H1 (cell line): ENCODE measurements around the gene ANK2. TPM values are rescaled to one million over a fixed set of nuclear protein-coding genes. Genes with fewer than 3 reads are reported as not detected.

ENCODE experiments used
- CTCF ChIA-PET: fragments of 300-600 bp; sonication (Branson Sonifier 250); formaldehyde crosslinking; loops from one replicate; lab custom pipeline; 2021; ENCODE audit not compliant: partially characterized antibody; lab: Charles Lee
- POLR2A ChIA-PET: fragments of 300-600 bp; sonication (Branson Sonifier 250); formaldehyde crosslinking; loops from one replicate; lab custom pipeline; 2021; ENCODE audit warnings: inconsistent platforms; ENCODE audit not compliant: partially characterized antibody; lab: Charles Lee
- DNase-seq, 2 experiments: peaks; one replicate each; pipeline versions ENCODE4 v3.0.0 to v3.0.0-alpha.2; 2010 to 2022; ENCODE audit warnings: low spot score in 2 of 2, low read depth in 1 of 2, mixed read lengths in 1 of 2
- FAIRE-seq: peaks from 2 replicates; lab custom pipeline; 2011; peaks lifted over from hg19 to GRCh38; lab: Jason Lieb, UNC
- H2AFZ ChIP-seq: 2 replicates; pipeline ENCODE4 v1.8.1; 2012; ENCODE audit warnings: low read length, inconsistent platforms
- H2AK5ac ChIP-seq: 2 replicates; pipeline ENCODE4 v1.6.1; 2013; ENCODE audit warnings: low read depth, low read length
- H2BK120ac ChIP-seq: replicated peaks from 2 replicates; pipeline ENCODE3; 2013; ENCODE audit warnings: low read depth, low read length, inconsistent platforms
- H2BK12ac ChIP-seq: 2 replicates; pipeline ENCODE4 v1.6.1; 2013; ENCODE audit warnings: low read depth, low read length
- H2BK15ac ChIP-seq: 2 replicates; pipeline ENCODE4 v1.6.1; 2013; ENCODE audit warnings: low read length
- H2BK20ac ChIP-seq: 2 replicates; pipeline ENCODE4 v1.6.1; 2013; ENCODE audit warnings: low read length
- H2BK5ac ChIP-seq: 2 replicates; pipeline ENCODE4 v1.6.1; 2013; ENCODE audit warnings: low read depth, low read length
- H3K14ac ChIP-seq: 2 replicates; pipeline ENCODE4 v1.6.1; 2013; ENCODE audit warnings: inconsistent platforms; ENCODE audit not compliant: insufficient read length
- H3K18ac ChIP-seq: 2 replicates; pipeline ENCODE4 v1.6.1; 2013; ENCODE audit warnings: low read length; ENCODE audit errors: extremely low read depth
- H3K23ac ChIP-seq: 2 replicates; pipeline ENCODE4 v1.6.1; 2013; ENCODE audit warnings: inconsistent platforms; ENCODE audit not compliant: insufficient read length
- H3K23me2 ChIP-seq: 2 replicates; pipeline ENCODE4 v1.6.1; 2013; ENCODE audit warnings: low read depth, low read length
- H3K27ac ChIP-seq: 2 replicates; pipeline ENCODE4 v1.6.1; 2011; ENCODE audit warnings: low read depth, low read length, inconsistent platforms
- H3K27me3 ChIP-seq, 4 experiments: replicated peaks in 1 of 4; 1 replicate in 1 of 4; 2 replicates in 3 of 4; pipeline versions ENCODE4 v1.6.1 to v1.8.1; 2011 to 2013; ENCODE audit warnings: low read length in 3 of 4, mild to moderate bottlenecking in 3 of 4, inconsistent platforms in 2 of 4, mixed read lengths in 2 of 4, moderate library complexity in 1 of 4; ENCODE audit not compliant: control insufficient read depth in 3 of 4, insufficient read depth in 3 of 4; ENCODE audit errors: extremely low read depth in 1 of 4
- H3K36me3 ChIP-seq, 4 experiments: 2 replicates each; pipeline versions ENCODE4 v1.6.1 to v1.8.1; 2011 to 2013; ENCODE audit warnings: mild to moderate bottlenecking in 4 of 4, low read length in 3 of 4, moderate library complexity in 2 of 4, control low read depth in 1 of 4, inconsistent platforms in 1 of 4; ENCODE audit not compliant: insufficient read depth in 4 of 4, control insufficient read depth in 2 of 4
- H3K4ac ChIP-seq: replicated peaks from 2 replicates; pipeline ENCODE3; 2013; ENCODE audit warnings: low read length, low read depth, mixed read lengths, inconsistent platforms; ENCODE audit not compliant: insufficient read length
- H3K4me1 ChIP-seq, 4 experiments: replicated peaks in 1 of 4; 1 replicate in 1 of 4; 2 replicates in 3 of 4; pipeline versions ENCODE4 v1.6.1 to v1.8.1; 2011 to 2013; ENCODE audit warnings: low read length in 3 of 4, inconsistent platforms in 2 of 4, mixed read lengths in 1 of 4; ENCODE audit not compliant: insufficient read depth in 4 of 4, control insufficient read depth in 3 of 4
- H3K4me2 ChIP-seq, 2 experiments: 2 replicates each; pipeline versions ENCODE4 v1.6.1 to v1.8.1; 2011 to 2013; ENCODE audit warnings: low read depth in 2 of 2, low read length in 2 of 2, control low read depth in 1 of 2, inconsistent platforms in 1 of 2, mild to moderate bottlenecking in 1 of 2; ENCODE audit not compliant: insufficient read depth in 1 of 2
- H3K4me3 ChIP-seq, 4 experiments: fragments of 200-600, 300-600 bp in 1 of 4; sonication (generic), shearing (Covaris generic), sonication (Bioruptor Twin) in 1 of 4; 2 replicates each; pipeline versions ENCODE4 v1.5.1 to v1.8.1; 2011 to 2016; ENCODE audit warnings: low read length in 4 of 4, low read depth in 3 of 4, control low read depth in 2 of 4, inconsistent platforms in 2 of 4, mild to moderate bottlenecking in 2 of 4, mixed read lengths in 1 of 4, moderate library complexity in 1 of 4; ENCODE audit not compliant: insufficient read depth in 2 of 4; ENCODE audit errors: extremely low read depth in 1 of 4
- H3K56ac ChIP-seq: replicated peaks from 2 replicates; pipeline ENCODE3; 2013; ENCODE audit warnings: low read depth, mild to moderate bottlenecking, mixed read lengths, low read length, inconsistent platforms; ENCODE audit not compliant: insufficient read length
- H3K79me1 ChIP-seq: 2 replicates; pipeline ENCODE4 v1.6.1; 2013; ENCODE audit warnings: low read depth, low read length, control low read depth
- H3K79me2 ChIP-seq, 2 experiments: 2 replicates each; pipeline versions ENCODE4 v1.6.1 to v1.8.1; 2012 to 2013; ENCODE audit warnings: low read length in 2 of 2, mild to moderate bottlenecking in 2 of 2, inconsistent platforms in 1 of 2; ENCODE audit not compliant: insufficient read depth in 2 of 2, control insufficient read depth in 1 of 2
- H3K9ac ChIP-seq, 4 experiments: replicated peaks in 1 of 4; 1 replicate in 1 of 4; 2 replicates in 3 of 4; pipeline versions ENCODE4 v1.6.1 to v1.8.1; 2011 to 2013; ENCODE audit warnings: low read depth in 3 of 4, low read length in 3 of 4, control low read depth in 2 of 4, mild to moderate bottlenecking in 2 of 4, moderate library complexity in 2 of 4, inconsistent platforms in 1 of 4; ENCODE audit errors: extremely low read depth in 1 of 4
- H3K9me3 ChIP-seq, 2 experiments: 2 replicates each; pipeline versions ENCODE4 v1.6.1 to v1.8.1; 2012 to 2013; ENCODE audit warnings: mild to moderate bottlenecking in 2 of 2, moderate library complexity in 2 of 2, control low read depth in 1 of 2, inconsistent platforms in 1 of 2, low read depth in 1 of 2, low read length in 1 of 2, mixed read lengths in 1 of 2; ENCODE audit not compliant: insufficient read depth in 2 of 2
- H4K20me1 ChIP-seq, 2 experiments: replicated peaks in 1 of 2; 2 replicates each; pipeline versions ENCODE3 to v1.8.1; 2011 to 2013; ENCODE audit warnings: inconsistent platforms in 2 of 2, low read length in 2 of 2, mild to moderate bottlenecking in 1 of 2; ENCODE audit not compliant: insufficient read depth in 2 of 2, control insufficient read depth in 1 of 2
- H4K5ac ChIP-seq: 2 replicates; pipeline ENCODE4 v1.6.1; 2013; ENCODE audit warnings: low read length, low read depth, mixed read lengths, inconsistent platforms; ENCODE audit not compliant: insufficient read length
- H4K8ac ChIP-seq: 2 replicates; pipeline ENCODE4 v1.8.0; 2013; ENCODE audit warnings: mild to moderate bottlenecking, moderate library complexity, low read length, inconsistent platforms; ENCODE audit not compliant: insufficient read depth; ENCODE audit errors: extremely low read depth
- H4K91ac ChIP-seq: replicated peaks from 2 replicates; pipeline ENCODE3; 2013; ENCODE audit warnings: low read length, mixed read lengths, inconsistent platforms; ENCODE audit not compliant: insufficient read length
- CBX8 ChIP-seq: fragments of 300-800, 300-1000 bp; sonication (generic); IDR thresholded peaks from 2 replicates; pipeline ENCODE4 v1.7.1; 2016; ENCODE audit warnings: low read depth, low read length, borderline replicate concordance
- CTBP2 ChIP-seq: IDR thresholded peaks from 2 replicates; pipeline ENCODE4 v1.7.0; 2011; ENCODE audit warnings: borderline replicate concordance, mild to moderate bottlenecking, moderate library complexity, mixed read lengths, low read length; ENCODE audit not compliant: insufficient read depth, insufficient read length
- EGR1 ChIP-seq: IDR thresholded peaks from 2 replicates; pipeline ENCODE4 v1.6.1; 2011; ENCODE audit warnings: low read depth, low read length, borderline replicate concordance
- JUN ChIP-seq: IDR thresholded peaks from 2 replicates; pipeline ENCODE4 v1.6.1; 2011; ENCODE audit warnings: low read depth, mild to moderate bottlenecking, improper control_type of control experiment, low read length
- PHF8 ChIP-seq: fragments of 200-600 bp; sonication (generic); conservative IDR thresholded peaks from 2 replicates; pipeline ENCODE4 v1.7.1; 2012; ENCODE audit warnings: low read depth, mild to moderate bottlenecking, inconsistent platforms, low read length, moderate library complexity
- POLR2A ChIP-seq, 2 experiments: IDR thresholded peaks; 1 replicate in 1 of 2; 2 replicates in 1 of 2; pipeline ENCODE4 v1.6.1; 2011; ENCODE audit warnings: low read depth in 2 of 2, low read length in 2 of 2, mild to moderate bottlenecking in 2 of 2; ENCODE audit errors: control extremely low read depth in 1 of 2
- RNF2 ChIP-seq: fragments of 200-900, 300-1000 bp; sonication (generic); IDR thresholded peaks from 2 replicates; pipeline ENCODE4 v1.7.1; 2016; ENCODE audit warnings: borderline replicate concordance, low read depth, mild to moderate bottlenecking, antibody characterized with exemption, low read length; ENCODE audit not compliant: poor library complexity, severe bottlenecking; ENCODE audit errors: missing control alignments
- WGBS, 2 experiments: shearing (Covaris generic) in 1 of 2; methylation state at CpG; one replicate each; pipeline versions ENCODE4 v1.1.6 to v1.1.7; 2013 to 2015; ENCODE audit warnings: low lambda C conversion rate in 2 of 2, mixed read lengths in 2 of 2, inconsistent platforms in 1 of 2, low coverage in 1 of 2, missing lambda C conversion rate in 1 of 2; ENCODE audit not compliant: insufficient replicate concordance in 2 of 2, insufficient coverage in 1 of 2, insufficient read length in 1 of 2; ENCODE audit errors: extremely low coverage in 1 of 2, missing lambda C conversion rate in 1 of 2; 5-methylcytosine and 5-hydroxymethylcytosine counted together
- polyA plus RNA-seq, 7 experiments: library from polyadenylated mRNA; depleted of rRNA in 3 of 7; stranded (reverse) in 5 of 7; unstranded in 2 of 7; fragments of >200 nt in 5 of 7; fragments of 200-250 nt in 2 of 7; gene quantifications; 1 replicate in 5 of 7; 2 replicates in 1 of 7; 4 replicates in 1 of 7; pipeline versions ENCODE4 v1.2.1 to v1.2.3, GENCODE V29; 2011 to 2013; ENCODE audit warnings: missing spikeins in 2 of 7, mixed read lengths in 2 of 7
- total RNA-seq: library from RNA; stranded (reverse); fragmentation: NEBNext Ultra II Directional; extraction: Animal tissue kit (Norgen Biotek cat#: 25700); gene quantifications from 2 replicates; pipeline ENCODE4 v1.2.1, GENCODE V29; 2021

ANK2 gene
- total and polyA plus RNA-seq, 2 of the 8 experiments (the other 6 are each of a cell fraction or from before 2014, with no cell fraction given) = 14.2 to 35.1 TPM

GRCh38 chr4:113181289-113182007 lies 132.0 kb downstream of the ANK2 start:
- Histone ChIP-seq H2BK15ac (no peak overlapping the region), H2AK5ac (no peak overlapping the region), H2BK120ac (no peak overlapping the region), H4K91ac (no peak overlapping the region), H3K4ac (no peak overlapping the region), H2BK12ac (no peak overlapping the region), H3K56ac (no peak overlapping the region), H3K14ac (no peak overlapping the region), H3K4me1 (no peaks in the 10 kb centered on the region), H2BK5ac (no peak overlapping the region), H3K36me3 (peaks cover 0 to 4% (median under 1%) of the 10 kb centered on the region in 4 experiments; a peak in 2 of 8 replicates), H3K27ac (no peak overlapping the region), H2AFZ (no peak overlapping the region), H4K20me1 (no peaks in the 10 kb centered on the region), H3K9me3 (no peaks in the 10 kb centered on the region; a peak in 1 of 4 replicates), H3K79me1 (no peaks in the 10 kb centered on the region), H3K23ac (no peak overlapping the region), H4K8ac (no peak overlapping the region), H3K4me2 (no peak overlapping the region), H3K9ac (no peak overlapping the region), H3K79me2 (no peaks in the 10 kb centered on the region), H3K4me3 (no peak overlapping the region), H3K23me2 (no peaks in the 10 kb centered on the region; the same call in 1 of the 2 replicates), H2BK20ac (no peak overlapping the region), H3K18ac (no peak overlapping the region), H4K5ac (no peak overlapping the region), H3K27me3 (no peaks in the 10 kb centered on the region)
- ChIA-PET CTCF (interaction anchor here (1.4 kb wide), 1 partner anchor 230 kb away, joined by 3 read pairs; no protein-coding TSS in a partner anchor), POLR2A (interaction anchor here (0.7 kb wide), 1 partner anchor 9 kb away, joined by 4 read pairs; no protein-coding TSS in a partner anchor)
- TF ChIP-seq RNF2 (no peak), PHF8 (no peak), POLR2A (IDR thresholded peaks at IDR 0.05; ENCODE audit: control extremely low read depth in 1 of 2, low read depth in 2 of 2, low read length in 2 of 2) (no peak), CTBP2 (no peak), CBX8 (no peak), EGR1 (0 out of 2 replicates have a peak, but pooled peaks have one; percentile 12), JUN (no peak)
- FAIRE-seq (no peak), DNase-seq (no peak)
- WGBS, 2 experiments = 92% methylated on average over 11 of the region's 11 CpGs; no CpG with 5 or more reads in 1 of the 2 experiments
